GM23338 (cell line): ENCODE measurements around the gene USP6. TPM values are rescaled to one million over a fixed set of nuclear protein-coding genes. Genes with fewer than 3 reads are reported as not detected.

Experiments
- ATAC-seq: fragments of 200-7000 bp; cut with Tn5 transposase; 3 replicates; pipeline ENCODE4 v1.9.1; 2020
- DNase-seq: peaks from one replicate; pipeline ENCODE4 v3.0.0-alpha.2; 2015; ENCODE audit warnings: low spot score
- H2AFZ ChIP-seq: fragments of 200-600 bp; sonication (generic); 2 replicates; pipeline ENCODE4 v1.8.0; 2016; ENCODE audit warnings: antibody characterized with exemption, mild to moderate bottlenecking, moderate library complexity
- H3F3A ChIP-seq: fragments of 200-600 bp; sonication (generic); replicated peaks from 2 replicates; pipeline ENCODE4 v1.8.0; 2017; ENCODE audit warnings: antibody characterized with exemption, mixed run types, low read depth
- H3K27ac ChIP-seq: fragments of 200-600 bp; sonication (generic); 2 replicates; pipeline ENCODE4 v1.6.1; 2016; ENCODE audit warnings: low read depth
- H3K27me3 ChIP-seq: fragments of 200-600 bp; sonication (generic); 2 replicates; pipeline ENCODE4 v1.8.0; 2016; ENCODE audit warnings: mild to moderate bottlenecking, mixed run types, moderate library complexity; ENCODE audit not compliant: insufficient read depth
- H3K36me3 ChIP-seq: fragments of 200-600 bp; sonication (generic); 2 replicates; pipeline ENCODE4 v1.8.0; 2016; ENCODE audit warnings: mild to moderate bottlenecking; ENCODE audit not compliant: insufficient read depth
- H3K4me1 ChIP-seq: fragments of 200-600 bp; sonication (generic); 2 replicates; pipeline ENCODE4 v1.8.0; 2016; ENCODE audit warnings: mild to moderate bottlenecking, moderate library complexity; ENCODE audit not compliant: insufficient read depth
- H3K4me2 ChIP-seq: fragments of 200-600 bp; sonication (generic); 2 replicates; pipeline ENCODE4 v1.7.1; 2017; ENCODE audit warnings: mixed run types
- H3K4me3 ChIP-seq: fragments of 200-600 bp; sonication (generic); 2 replicates; pipeline ENCODE4 v1.6.1; 2016; ENCODE audit warnings: mixed run types
- H3K79me2 ChIP-seq: fragments of 200-600 bp; sonication (generic); replicated peaks from 2 replicates; pipeline ENCODE4 v1.8.0; 2017; ENCODE audit warnings: mild to moderate bottlenecking; ENCODE audit not compliant: insufficient read depth
- H3K9me2 ChIP-seq: fragments of 200-600 bp; sonication (generic); 2 replicates; pipeline ENCODE4 v1.8.0; 2017; ENCODE audit not compliant: insufficient read depth
- H4K20me1 ChIP-seq: fragments of 200-600 bp; sonication (generic); replicated peaks from 2 replicates; pipeline ENCODE4 v1.8.0; 2017; ENCODE audit warnings: mild to moderate bottlenecking; ENCODE audit not compliant: insufficient read depth
- H3K27ac Mint-ChIP-seq: 2 replicates; pipeline ENCODE4 v1.8.0; 2020; ENCODE audit warnings: inconsistent platforms, mild to moderate bottlenecking, moderate library complexity, mixed read lengths
- H3K27me3 Mint-ChIP-seq: 3 replicates; pipeline ENCODE4 v1.8.0; 2022; ENCODE audit warnings: low read depth, mild to moderate bottlenecking, moderate library complexity, mixed read lengths, inconsistent platforms; ENCODE audit not compliant: insufficient read depth, poor library complexity
- H3K36me3 Mint-ChIP-seq: 3 replicates; pipeline ENCODE4 v1.8.0; 2021; ENCODE audit warnings: low read depth, mild to moderate bottlenecking, inconsistent platforms, moderate library complexity, mixed read lengths
- H3K4me1 Mint-ChIP-seq: 3 replicates; pipeline ENCODE4 v1.8.0; 2020; ENCODE audit warnings: mild to moderate bottlenecking, inconsistent platforms, mixed read lengths
- H3K4me3 Mint-ChIP-seq: 3 replicates; pipeline ENCODE4 v1.8.0; 2021; ENCODE audit warnings: moderate library complexity, mild to moderate bottlenecking, inconsistent platforms, mixed read lengths
- H3K9me3 Mint-ChIP-seq: 3 replicates; pipeline ENCODE4 v1.8.0; 2020; ENCODE audit warnings: moderate library complexity, mild to moderate bottlenecking, inconsistent platforms, mixed read lengths
- CREB1 ChIP-seq: fragments of 250-450 bp; sonication (Bioruptor Pico); IDR thresholded peaks from 2 replicates; pipeline ENCODE4 v1.5.0; 2020; ENCODE audit warnings: low read depth, mild to moderate bottlenecking, moderate library complexity
- ETS1 ChIP-seq: IDR thresholded peaks from 2 replicates; pipeline ENCODE4 v1.6.1; 2016; ENCODE audit warnings: antibody characterized with exemption
- POLR2AphosphoS5 ChIP-seq: IDR thresholded peaks from 2 replicates; pipeline ENCODE4 v1.6.1; 2016; ENCODE audit warnings: antibody characterized with exemption, low read depth
- ZNF114 ChIP-seq: fragments of 250-450 bp; sonication (Bioruptor Pico); IDR thresholded peaks from 2 replicates; pipeline ENCODE4 v1.5.0; 2020; ENCODE audit warnings: mild to moderate bottlenecking, moderate library complexity
- polyA plus RNA-seq: library from polyadenylated mRNA; unstranded; fragments of >200 nt; fragmentation: Nextera tagmentation; extraction: Ambion mirVana; gene quantifications from 2 replicates; pipeline ENCODE4 v1.2.1, GENCODE V29; 2016
- total RNA-seq: library from RNA; depleted of rRNA; stranded (reverse); fragments of >200 nt; shearing (Covaris generic); gene quantifications from 2 replicates; pipeline ENCODE4 v1.2.3, GENCODE V29; 2014
- TF ChIP-seq, protein P1 (sequence below): fragments of 250-450 bp; sonication (Bioruptor Pico); IDR thresholded peaks from 2 replicates; pipeline ENCODE4 v1.5.0; 2020; ENCODE audit warnings: mild to moderate bottlenecking, moderate library complexity
- TF ChIP-seq, protein P2 (sequence below), 2 experiments: fragments of 200-600 bp in 1 of 2; sonication (generic) in 1 of 2; conservative IDR thresholded peaks; 2 replicates each; pipeline versions ENCODE4 v1.5.1 to v1.6.1; 2016 to 2017; ENCODE audit warnings: antibody characterized with exemption in 2 of 2, low read depth in 2 of 2, mild to moderate bottlenecking in 2 of 2, moderate library complexity in 1 of 2

Gene USP6
- total and polyA plus RNA-seq, 2 experiments from 2014 or later, result 0.94 to 1.3 TPM

DNA sequence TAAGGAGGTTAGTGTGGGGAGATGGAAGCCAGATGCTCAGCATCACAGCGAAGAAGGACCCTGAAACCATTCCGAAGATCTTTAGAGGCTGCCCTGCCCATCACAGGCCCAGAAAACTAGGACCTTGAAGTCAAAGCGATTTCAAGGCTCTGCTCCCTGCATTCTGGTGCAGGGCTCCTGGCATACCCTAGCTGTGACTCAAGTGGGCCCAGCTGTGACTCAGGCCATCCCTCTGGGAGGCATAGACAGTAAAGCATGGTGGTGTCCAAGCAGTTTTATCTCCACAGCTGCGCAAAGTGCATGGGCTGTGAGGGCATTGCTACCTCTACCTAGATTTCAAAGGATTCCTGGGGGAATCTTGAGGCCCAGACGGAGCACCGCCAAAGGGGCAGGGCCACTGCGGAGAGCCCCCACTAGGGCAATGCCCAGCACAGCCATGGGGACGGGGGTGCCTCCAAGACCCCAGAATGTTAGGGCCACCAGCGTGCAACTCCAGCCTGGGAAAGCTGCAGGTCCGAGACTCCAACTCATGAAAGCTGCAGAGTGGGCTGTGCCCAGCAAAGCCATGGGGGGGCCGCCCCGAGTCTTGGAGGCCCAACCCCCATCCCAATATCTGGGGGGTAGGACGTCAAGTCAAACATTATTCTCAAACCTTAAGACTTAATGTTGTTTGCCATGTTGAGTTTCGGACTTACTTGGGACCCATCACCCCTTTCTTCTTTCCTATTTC is 87.5 kb downstream of the USP6 start:
- no peaks in the 10 kb centered on the region for H4K20me1 ChIP-seq
- DNase-seq, result no peak
- no peak overlapping the region for H3K4me2 ChIP-seq
- Mint-ChIP-seq H3K36me3 (no peaks in the 10 kb centered on the region), H3K27ac (no peak overlapping the region), H3K4me1 (no peaks in the 10 kb centered on the region), H3K27me3 (peaks cover 4% of the 10 kb centered on the region), H3K9me3 (peaks cover 5% of the 10 kb centered on the region), H3K4me3 (no peak overlapping the region; the same call in 2 of the 3 replicates)
- H3K27ac ChIP-seq, result no peak overlapping the region
- no peaks in the 10 kb centered on the region for H3K36me3 ChIP-seq
- no peaks in the 10 kb centered on the region for H3F3A ChIP-seq
- H3K9me2 ChIP-seq, result no peaks in the 10 kb centered on the region
- no peaks in the 10 kb centered on the region for H3K27me3 ChIP-seq
- no peak overlapping the region for H3K4me3 ChIP-seq
- TF ChIP-seq, protein P1, sequence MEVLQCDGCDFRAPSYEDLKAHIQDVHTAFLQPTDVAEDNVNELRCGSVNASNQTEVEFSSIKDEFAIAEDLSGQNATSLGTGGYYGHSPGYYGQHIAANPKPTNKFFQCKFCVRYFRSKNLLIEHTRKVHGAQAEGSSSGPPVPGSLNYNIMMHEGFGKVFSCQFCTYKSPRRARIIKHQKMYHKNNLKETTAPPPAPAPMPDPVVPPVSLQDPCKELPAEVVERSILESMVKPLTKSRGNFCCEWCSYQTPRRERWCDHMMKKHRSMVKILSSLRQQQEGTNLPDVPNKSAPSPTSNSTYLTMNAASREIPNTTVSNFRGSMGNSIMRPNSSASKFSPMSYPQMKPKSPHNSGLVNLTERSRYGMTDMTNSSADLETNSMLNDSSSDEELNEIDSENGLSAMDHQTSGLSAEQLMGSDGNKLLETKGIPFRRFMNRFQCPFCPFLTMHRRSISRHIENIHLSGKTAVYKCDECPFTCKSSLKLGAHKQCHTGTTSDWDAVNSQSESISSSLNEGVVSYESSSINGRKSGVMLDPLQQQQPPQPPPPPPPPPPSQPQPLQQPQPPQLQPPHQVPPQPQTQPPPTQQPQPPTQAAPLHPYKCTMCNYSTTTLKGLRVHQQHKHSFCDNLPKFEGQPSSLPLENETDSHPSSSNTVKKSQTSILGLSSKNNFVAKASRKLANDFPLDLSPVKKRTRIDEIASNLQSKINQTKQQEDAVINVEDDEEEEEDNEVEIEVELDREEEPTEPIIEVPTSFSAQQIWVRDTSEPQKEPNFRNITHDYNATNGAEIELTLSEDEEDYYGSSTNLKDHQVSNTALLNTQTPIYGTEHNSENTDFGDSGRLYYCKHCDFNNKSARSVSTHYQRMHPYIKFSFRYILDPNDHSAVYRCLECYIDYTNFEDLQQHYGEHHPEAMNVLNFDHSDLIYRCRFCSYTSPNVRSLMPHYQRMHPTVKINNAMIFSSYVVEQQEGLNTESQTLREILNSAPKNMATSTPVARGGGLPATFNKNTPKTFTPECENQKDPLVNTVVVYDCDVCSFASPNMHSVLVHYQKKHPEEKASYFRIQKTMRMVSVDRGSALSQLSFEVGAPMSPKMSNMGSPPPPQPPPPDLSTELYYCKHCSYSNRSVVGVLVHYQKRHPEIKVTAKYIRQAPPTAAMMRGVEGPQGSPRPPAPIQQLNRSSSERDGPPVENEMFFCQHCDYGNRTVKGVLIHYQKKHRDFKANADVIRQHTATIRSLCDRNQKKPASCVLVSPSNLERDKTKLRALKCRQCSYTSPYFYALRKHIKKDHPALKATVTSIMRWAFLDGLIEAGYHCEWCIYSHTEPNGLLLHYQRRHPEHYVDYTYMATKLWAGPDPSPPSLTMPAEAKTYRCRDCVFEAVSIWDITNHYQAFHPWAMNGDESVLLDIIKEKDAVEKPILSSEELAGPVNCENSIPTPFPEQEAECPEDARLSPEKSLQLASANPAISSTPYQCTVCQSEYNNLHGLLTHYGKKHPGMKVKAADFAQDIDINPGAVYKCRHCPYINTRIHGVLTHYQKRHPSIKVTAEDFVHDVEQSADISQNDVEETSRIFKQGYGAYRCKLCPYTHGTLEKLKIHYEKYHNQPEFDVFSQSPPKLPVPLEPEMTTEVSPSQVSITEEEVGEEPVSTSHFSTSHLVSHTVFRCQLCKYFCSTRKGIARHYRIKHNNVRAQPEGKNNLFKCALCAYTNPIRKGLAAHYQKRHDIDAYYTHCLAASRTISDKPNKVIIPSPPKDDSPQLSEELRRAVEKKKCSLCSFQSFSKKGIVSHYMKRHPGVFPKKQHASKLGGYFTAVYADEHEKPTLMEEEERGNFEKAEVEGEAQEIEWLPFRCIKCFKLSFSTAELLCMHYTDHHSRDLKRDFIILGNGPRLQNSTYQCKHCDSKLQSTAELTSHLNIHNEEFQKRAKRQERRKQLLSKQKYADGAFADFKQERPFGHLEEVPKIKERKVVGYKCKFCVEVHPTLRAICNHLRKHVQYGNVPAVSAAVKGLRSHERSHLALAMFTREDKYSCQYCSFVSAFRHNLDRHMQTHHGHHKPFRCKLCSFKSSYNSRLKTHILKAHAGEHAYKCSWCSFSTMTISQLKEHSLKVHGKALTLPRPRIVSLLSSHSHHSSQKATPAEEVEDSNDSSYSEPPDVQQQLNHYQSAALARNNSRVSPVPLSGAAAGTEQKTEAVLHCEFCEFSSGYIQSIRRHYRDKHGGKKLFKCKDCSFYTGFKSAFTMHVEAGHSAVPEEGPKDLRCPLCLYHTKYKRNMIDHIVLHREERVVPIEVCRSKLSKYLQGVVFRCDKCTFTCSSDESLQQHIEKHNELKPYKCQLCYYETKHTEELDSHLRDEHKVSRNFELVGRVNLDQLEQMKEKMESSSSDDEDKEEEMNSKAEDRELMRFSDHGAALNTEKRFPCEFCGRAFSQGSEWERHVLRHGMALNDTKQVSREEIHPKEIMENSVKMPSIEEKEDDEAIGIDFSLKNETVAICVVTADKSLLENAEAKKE, result no peak
- TF ChIP-seq POLR2AphosphoS5, result no peak
- no peak for TF ChIP-seq ZNF114 (CRISPR knock-in tag)
- no peak for TF ChIP-seq ETS1
- ATAC-seq, result no peak
- H3K79me2 ChIP-seq, result no peaks in the 10 kb centered on the region
- no peaks in the 10 kb centered on the region for H3K4me1 ChIP-seq
- H2AFZ ChIP-seq, result no peak overlapping the region

DNA sequence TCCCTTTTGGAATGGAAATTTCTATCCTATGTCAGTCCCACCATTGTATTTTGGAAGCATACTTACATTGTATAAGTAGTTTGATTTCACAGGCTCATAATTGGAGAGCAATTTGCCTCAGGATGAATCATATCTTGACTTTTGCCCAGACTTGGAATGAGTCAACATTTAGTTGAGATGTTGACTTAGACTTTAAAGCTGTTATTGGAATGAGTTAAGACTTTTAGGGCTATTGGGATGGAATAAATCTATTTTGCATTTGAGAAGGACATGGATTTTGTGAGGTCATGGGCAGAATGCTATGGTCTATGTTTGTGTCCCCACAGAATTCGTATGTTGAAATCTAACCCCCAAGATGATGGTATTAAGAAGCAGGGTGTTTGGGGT is 88.1 kb downstream of the USP6 start:
- H4K20me1 ChIP-seq, result no peaks in the 10 kb centered on the region
- Mint-ChIP-seq H3K9me3 (peaks cover 5% of the 10 kb centered on the region), H3K4me1 (no peaks in the 10 kb centered on the region), H3K4me3 (no peak overlapping the region; the same call in 2 of the 3 replicates), H3K27me3 (peaks cover 4% of the 10 kb centered on the region), H3K27ac (no peak overlapping the region), H3K36me3 (no peaks in the 10 kb centered on the region)
- no peak overlapping the region for H2AFZ ChIP-seq
- H3K4me2 ChIP-seq, result no peak overlapping the region
- H3K4me3 ChIP-seq, result no peak overlapping the region
- H3K36me3 ChIP-seq, result no peaks in the 10 kb centered on the region
- no peak for DNase-seq
- no peaks in the 10 kb centered on the region for H3K9me2 ChIP-seq
- no peak for ATAC-seq
- no peaks in the 10 kb centered on the region for H3F3A ChIP-seq
- no peaks in the 10 kb centered on the region for H3K27me3 ChIP-seq
- no peaks in the 10 kb centered on the region for H3K79me2 ChIP-seq
- no peaks in the 10 kb centered on the region for H3K4me1 ChIP-seq
- H3K27ac ChIP-seq, result no peak overlapping the region
- TF ChIP-seq, protein P2, sequence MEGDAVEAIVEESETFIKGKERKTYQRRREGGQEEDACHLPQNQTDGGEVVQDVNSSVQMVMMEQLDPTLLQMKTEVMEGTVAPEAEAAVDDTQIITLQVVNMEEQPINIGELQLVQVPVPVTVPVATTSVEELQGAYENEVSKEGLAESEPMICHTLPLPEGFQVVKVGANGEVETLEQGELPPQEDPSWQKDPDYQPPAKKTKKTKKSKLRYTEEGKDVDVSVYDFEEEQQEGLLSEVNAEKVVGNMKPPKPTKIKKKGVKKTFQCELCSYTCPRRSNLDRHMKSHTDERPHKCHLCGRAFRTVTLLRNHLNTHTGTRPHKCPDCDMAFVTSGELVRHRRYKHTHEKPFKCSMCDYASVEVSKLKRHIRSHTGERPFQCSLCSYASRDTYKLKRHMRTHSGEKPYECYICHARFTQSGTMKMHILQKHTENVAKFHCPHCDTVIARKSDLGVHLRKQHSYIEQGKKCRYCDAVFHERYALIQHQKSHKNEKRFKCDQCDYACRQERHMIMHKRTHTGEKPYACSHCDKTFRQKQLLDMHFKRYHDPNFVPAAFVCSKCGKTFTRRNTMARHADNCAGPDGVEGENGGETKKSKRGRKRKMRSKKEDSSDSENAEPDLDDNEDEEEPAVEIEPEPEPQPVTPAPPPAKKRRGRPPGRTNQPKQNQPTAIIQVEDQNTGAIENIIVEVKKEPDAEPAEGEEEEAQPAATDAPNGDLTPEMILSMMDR (conservative IDR thresholded peaks at IDR 0.05; ENCODE audit: low read depth in 2 of 2), result no peak
- TF ChIP-seq ZNF114 (CRISPR knock-in tag) (no peak), CREB1 (CRISPR knock-in tag) (no peak)
